Tibial nerve (tissue), 4 donors: ENCODE results near the gene RB1. TPM values are rescaled to one million over a fixed set of nuclear protein-coding genes. Genes with fewer than 3 reads are reported as not detected.
A peak's percentile ranks its signal among the peaks of the same experiment; 100 is the strongest.

ENCODE experiments used
- DNase-seq, 2 donors: peaks; one replicate each; pipeline ENCODE4 v3.0.0-alpha.2; 2019; ENCODE audit warnings: low spot score in 2 of 2
- H3K27ac ChIP-seq, 4 donors: fragments of 200-600 bp; sonication (generic) in 3 of 4; one replicate each; pipeline ENCODE4 v1.5.1; 2017 to 2019; ENCODE audit warnings: mild to moderate bottlenecking in 1 of 4
- H3K27me3 ChIP-seq, 2 donors: fragments of 200-600 bp; sonication (generic) in 1 of 2; one replicate each; pipeline versions ENCODE4 v1.5.1 to v1.6.0; 2017 to 2019
- H3K36me3 ChIP-seq, 3 donors: fragments of 200-600 bp; sonication (generic); one replicate each; pipeline ENCODE4 v1.5.1; 2018 to 2019
- H3K4me1 ChIP-seq, 4 donors: fragments of 200-600 bp; sonication (generic) in 3 of 4; one replicate each; pipeline ENCODE4 v1.5.1; 2017 to 2019
- H3K4me3 ChIP-seq, 4 donors: fragments of 200-600 bp; sonication (generic) in 3 of 4; one replicate each; pipeline ENCODE4 v1.5.1; 2017 to 2019; ENCODE audit warnings: mild to moderate bottlenecking in 1 of 4, moderate library complexity in 1 of 4
- H3K9me3 ChIP-seq, 4 donors: fragments of 200-600 bp; sonication (generic) in 3 of 4; one replicate each; pipeline ENCODE4 v1.5.1; 2017 to 2019
- CTCF ChIP-seq, 5 experiments: fragments of 200-600 bp in 3 of 5; fragments of 450-650 bp in 2 of 5; sonication (generic) in 3 of 5; IDR thresholded peaks; one replicate each; pipeline ENCODE4 v1.5.1; 2016 to 2019; ENCODE audit warnings: antibody characterized with exemption in 5 of 5, mild to moderate bottlenecking in 3 of 5, moderate library complexity in 2 of 5
- EP300 ChIP-seq, 2 donors: sonication (generic); formaldehyde crosslinking; IDR thresholded peaks; one replicate each; pipeline ENCODE4 v1.6.1; 2017; ENCODE audit warnings: antibody characterized with exemption in 2 of 2, mild to moderate bottlenecking in 1 of 2
- POLR2A ChIP-seq, 2 donors: fragments of 450-650 bp; IDR thresholded peaks; one replicate each; pipeline ENCODE4 v1.6.1; 2017; ENCODE audit warnings: antibody characterized with exemption in 2 of 2, mild to moderate bottlenecking in 2 of 2, moderate library complexity in 2 of 2
- WGBS, 2 donors: methylation state at CpG; one replicate each; pipeline ENCODE4 v1.1.5; 2018; 5-methylcytosine and 5-hydroxymethylcytosine counted together
- total RNA-seq, 4 donors: library from RNA; depleted of rRNA; stranded (reverse); fragments of >200 nt; gene quantifications; one replicate each; pipeline ENCODE4 v1.1.0, GENCODE V29; 2016

The RB1 gene
- total RNA-seq, 4 donors from 2014 or later = 31.0 to 59.7 (median 45.1) TPM

- DNase-seq = no peak
- peaks cover 4 to 70% (median 27%) of the 10 kb centered on the region in 4 donors for H3K4me1 ChIP-seq
- no peaks in the 10 kb centered on the region for H3K27me3 ChIP-seq
- H3K27ac ChIP-seq = peak overlapping the region in 3 of 4 donors; percentile 30 to 85 (median 77)
- no peak overlapping the region for H3K4me3 ChIP-seq
- peaks cover 0 to 4% (median 0%) of the 10 kb centered on the region in 4 donors for H3K9me3 ChIP-seq
- H3K36me3 ChIP-seq = no peaks in the 10 kb centered on the region
- no peak for TF ChIP-seq EP300 (IDR thresholded peaks at IDR 0.05)
- no peak for TF ChIP-seq POLR2A (IDR thresholded peaks at IDR 0.05)
- TF ChIP-seq CTCF (IDR thresholded peaks at IDR 0.05) = no peak
- WGBS, 2 donors = 58 to 72% methylated on average over 2 of the region's 2 CpGs
Observed at GRCh38 chr13:48400090-48400694, 96.6 kb downstream of the RB1 start.

- H3K4me3 ChIP-seq = no peak overlapping the region
- no peaks in the 10 kb centered on the region for H3K36me3 ChIP-seq
- H3K9me3 ChIP-seq = peaks cover 0 to 3% (median 0%) of the 10 kb centered on the region in 4 donors
- TF ChIP-seq POLR2A (IDR thresholded peaks at IDR 0.05) = no peak
- TF ChIP-seq EP300 (IDR thresholded peaks at IDR 0.05) = peak in 1 of 2 donors; percentile 56
- no peak for TF ChIP-seq CTCF (IDR thresholded peaks at IDR 0.05)
- 7 to 10% methylated on average over 1 of the region's 1 CpG for WGBS, 2 donors
- H3K4me1 ChIP-seq = peaks cover 4 to 76% (median 27%) of the 10 kb centered on the region in 4 donors
- H3K27me3 ChIP-seq = no peaks in the 10 kb centered on the region
- no peak for DNase-seq
- H3K27ac ChIP-seq = peak overlapping the region in 3 of 4 donors; percentile 30 to 85 (median 77)
Observed at GRCh38 chr13:48400850-48401291, 97.3 kb downstream of the RB1 start.

- Histone ChIP-seq H3K36me3 (no peaks in the 10 kb centered on the region), H3K27ac (peak overlapping the region; percentile 23 to 85 (median 54)), H3K4me1 (peaks cover 4 to 82% (median 29%) of the 10 kb centered on the region in 4 donors), H3K9me3 (no peaks in the 10 kb centered on the region), H3K4me3 (no peak overlapping the region), H3K27me3 (no peaks in the 10 kb centered on the region)
- TF ChIP-seq EP300 (IDR thresholded peaks at IDR 0.05) = no peak
- TF ChIP-seq CTCF (IDR thresholded peaks at IDR 0.05) = no peak
- TF ChIP-seq POLR2A (IDR thresholded peaks at IDR 0.05) = no peak
- 48 to 51% methylated on average over 2 of the region's 2 CpGs for WGBS, 2 donors
- no peak for DNase-seq
Observed at GRCh38 chr13:48401480-48401879, 97.9 kb downstream of the RB1 start.

GRCh38 chr13:48402325-48402932, 98.9 kb downstream of the RB1 start:
- Histone ChIP-seq H3K4me3 (no peak overlapping the region), H3K4me1 (peaks cover 4 to 91% (median 29%) of the 10 kb centered on the region in 4 donors), H3K27me3 (no peaks in the 10 kb centered on the region), H3K27ac (peak overlapping the region in 3 of 4 donors; percentile 69 to 85 (median 77)), H3K36me3 (no peaks in the 10 kb centered on the region), H3K9me3 (no peaks in the 10 kb centered on the region)
- 71 to 80% methylated on average over 2 of the region's 2 CpGs for WGBS, 2 donors
- TF ChIP-seq EP300 (IDR thresholded peaks at IDR 0.05) (no peak), CTCF (IDR thresholded peaks at IDR 0.05) (no peak), POLR2A (IDR thresholded peaks at IDR 0.05) (no peak)
- DNase-seq = no peak

GRCh38 chr13:48403151-48403631, 99.6 kb downstream of the RB1 start:
- peaks cover 2 to 92% (median 26%) of the 10 kb centered on the region in 4 donors for H3K4me1 ChIP-seq
- H3K27me3 ChIP-seq = no peaks in the 10 kb centered on the region
- H3K36me3 ChIP-seq = no peaks in the 10 kb centered on the region
- DNase-seq = no peak
- no peaks in the 10 kb centered on the region for H3K9me3 ChIP-seq
- TF ChIP-seq EP300 (IDR thresholded peaks at IDR 0.05) = peak in 1 of 2 donors; percentile 70
- TF ChIP-seq POLR2A (IDR thresholded peaks at IDR 0.05) = peak in 1 of 2 donors; percentile 44
- TF ChIP-seq CTCF (IDR thresholded peaks at IDR 0.05) = no peak
- peak overlapping the region in 1 of 4 donors; percentile 32 for H3K4me3 ChIP-seq
- 21 to 44% methylated on average over 2 of the region's 2 CpGs for WGBS, 2 donors
- H3K27ac ChIP-seq = peak overlapping the region; percentile 7 to 85 (median 73)
